CD8-positive, alpha-beta memory T cell (primary cell): ENCODE data around the gene PCNT. TPM values are rescaled to one million over a fixed set of nuclear protein-coding genes. Genes with fewer than 3 reads are reported as not detected.

Source experiments
- CTCF ChIA-PET: fragments of 350-600 bp; sonication (Branson Sonifier 250); formaldehyde crosslinking; loops from one replicate; lab custom pipeline; 2021; ENCODE audit warnings: antibody characterized with exemption; lab: Charles Lee
- POLR2A ChIA-PET: fragments of 350-600 bp; sonication (Branson Sonifier 250); formaldehyde crosslinking; loops from one replicate; lab custom pipeline; 2021; ENCODE audit warnings: antibody characterized with exemption; lab: Charles Lee
- DNase-seq, 5 donors: peaks; one replicate each; pipeline versions ENCODE4 v3.0.0 to v3.0.0-alpha.2; 2020 to 2022; ENCODE audit warnings: mixed read lengths in 1 of 5
- H3K27ac ChIP-seq: one replicate; pipeline ENCODE4 v1.7.0; 2013; ENCODE audit warnings: low read depth, mild to moderate bottlenecking, low read length, moderate library complexity
- H3K27me3 ChIP-seq: 2 replicates; pipeline ENCODE4 v1.7.0; 2013; ENCODE audit warnings: low read length, mild to moderate bottlenecking; ENCODE audit not compliant: insufficient read depth, poor library complexity, severe bottlenecking
- H3K36me3 ChIP-seq: 2 replicates; pipeline ENCODE4 v1.7.0; 2013; ENCODE audit warnings: mild to moderate bottlenecking, low read length, moderate library complexity; ENCODE audit not compliant: insufficient read depth
- H3K4me1 ChIP-seq: 2 replicates; pipeline ENCODE4 v1.7.0; 2013; ENCODE audit warnings: mild to moderate bottlenecking, low read length, moderate library complexity; ENCODE audit not compliant: insufficient read depth
- H3K4me3 ChIP-seq: 2 replicates; pipeline ENCODE4 v1.7.0; 2013; ENCODE audit warnings: mild to moderate bottlenecking, low read length
- H3K9me3 ChIP-seq: 2 replicates; pipeline ENCODE4 v1.7.0; 2013; ENCODE audit warnings: mild to moderate bottlenecking, low read length
- H3K27ac Mint-ChIP-seq, 8 donors: one replicate each; pipeline ENCODE4 v1.8.0; 2020 to 2021; ENCODE audit warnings: mixed read lengths in 8 of 8, mild to moderate bottlenecking in 6 of 8, inconsistent platforms in 3 of 8, moderate library complexity in 3 of 8
- H3K27me3 Mint-ChIP-seq, 2 donors: one replicate each; pipeline ENCODE4 v1.8.0; 2020 to 2021; ENCODE audit warnings: mixed read lengths in 2 of 2, mild to moderate bottlenecking in 1 of 2, moderate library complexity in 1 of 2
- H3K36me3 Mint-ChIP-seq, 3 donors: one replicate each; pipeline ENCODE4 v1.8.0; 2020 to 2021; ENCODE audit warnings: mixed read lengths in 3 of 3, inconsistent platforms in 1 of 3, mild to moderate bottlenecking in 1 of 3
- H3K4me1 Mint-ChIP-seq, 3 donors: one replicate each; pipeline ENCODE4 v1.8.0; 2020 to 2021; ENCODE audit warnings: mixed read lengths in 3 of 3, inconsistent platforms in 1 of 3, mild to moderate bottlenecking in 1 of 3
- H3K4me3 Mint-ChIP-seq, 7 donors: one replicate each; pipeline ENCODE4 v1.8.0; 2020 to 2021; ENCODE audit warnings: mixed read lengths in 7 of 7, mild to moderate bottlenecking in 6 of 7, moderate library complexity in 4 of 7, inconsistent platforms in 2 of 7
- H3K9me3 Mint-ChIP-seq, 5 donors: one replicate each; pipeline ENCODE4 v1.8.0; 2020 to 2022; ENCODE audit warnings: mixed read lengths in 5 of 5, mild to moderate bottlenecking in 3 of 5, moderate library complexity in 2 of 5, inconsistent platforms in 1 of 5
- polyA plus RNA-seq: library from polyadenylated mRNA; unstranded; fragments of 300-500 nt; fragmentation: Illumina TruSeq; gene quantifications from one replicate; pipeline ENCODE4 v1.2.3, GENCODE V29; 2021
- total RNA-seq, 2 experiments: library from RNA; stranded (reverse); gene quantifications; one replicate each; pipeline ENCODE4 v1.2.3, GENCODE V29; 2021

Gene PCNT
- total and polyA plus RNA-seq, 3 experiments from 2014 or later = 27.1 to 60.1 (median 54.8) TPM

DNA sequence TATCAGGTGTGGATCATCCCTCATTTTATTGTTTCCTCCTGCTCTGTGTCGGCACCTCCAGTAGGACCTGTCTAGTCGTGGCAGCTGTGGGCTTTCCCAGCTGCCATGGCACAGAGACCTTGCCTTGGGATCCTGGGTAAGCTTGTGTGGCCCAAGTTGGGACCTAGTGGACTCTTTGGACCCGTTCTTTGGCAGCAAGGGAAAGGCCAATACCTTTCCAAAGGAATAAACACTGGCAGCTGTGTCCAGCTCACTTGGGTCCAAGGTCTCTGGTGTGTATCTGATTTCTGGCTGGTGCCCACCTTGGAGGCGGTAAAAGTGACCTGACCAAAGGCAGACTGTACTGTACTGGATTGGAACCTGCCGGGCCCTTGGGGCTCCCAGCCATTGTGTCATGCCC, 156.5 kb downstream of the PCNT start:
- H3K27me3 Mint-ChIP-seq = peaks cover 0 to 2% of the 10 kb centered on the region in 2 donors

GRCh38 chr21:46482225-46482845, 158.4 kb downstream of the PCNT start:
- no peak overlapping the region for H3K4me3 ChIP-seq
- H3K9me3 ChIP-seq = no peaks in the 10 kb centered on the region
- Mint-ChIP-seq H3K4me1 (peaks cover 51 to 61% (median 56%) of the 10 kb centered on the region in 3 donors), H3K36me3 (peaks cover 4 to 63% (median 8%) of the 10 kb centered on the region in 3 donors), H3K9me3 (no peaks in the 10 kb centered on the region), H3K27ac (peak overlapping the region in 5 of 8 donors; percentile 12 to 83 (median 50)), H3K27me3 (peaks cover 0 to 2% of the 10 kb centered on the region in 2 donors), H3K4me3 (no peak overlapping the region)
- H3K27me3 ChIP-seq = no peaks in the 10 kb centered on the region
- peaks cover 6% of the 10 kb centered on the region for H3K36me3 ChIP-seq
- peaks cover 10% of the 10 kb centered on the region for H3K4me1 ChIP-seq
- no peak for DNase-seq
- ChIA-PET POLR2A (no interaction called here), CTCF (no interaction called here)
- no peak overlapping the region for H3K27ac ChIP-seq

More for the DNA sequence above, 156.5 kb downstream of the PCNT start:
- Mint-ChIP-seq H3K9me3 (no peaks in the 10 kb centered on the region), H3K27ac (peak overlapping the region in 4 of 8 donors; percentile 6 to 76 (median 48)), H3K4me1 (peaks cover 58 to 66% (median 64%) of the 10 kb centered on the region in 3 donors), H3K4me3 (no peak overlapping the region), H3K36me3 (peaks cover 4 to 57% (median 8%) of the 10 kb centered on the region in 3 donors)
- Histone ChIP-seq H3K4me1 (peaks cover 10% of the 10 kb centered on the region), H3K4me3 (no peak overlapping the region), H3K9me3 (no peaks in the 10 kb centered on the region), H3K27ac (no peak overlapping the region), H3K36me3 (no peaks in the 10 kb centered on the region), H3K27me3 (no peaks in the 10 kb centered on the region)
- ChIA-PET POLR2A (no interaction called here), CTCF (interaction anchor here (0.9 kb wide), 1 partner anchor 19 kb away, joined by 4 read pairs; no protein-coding TSS in a partner anchor)
- DNase-seq = no peak

DNA sequence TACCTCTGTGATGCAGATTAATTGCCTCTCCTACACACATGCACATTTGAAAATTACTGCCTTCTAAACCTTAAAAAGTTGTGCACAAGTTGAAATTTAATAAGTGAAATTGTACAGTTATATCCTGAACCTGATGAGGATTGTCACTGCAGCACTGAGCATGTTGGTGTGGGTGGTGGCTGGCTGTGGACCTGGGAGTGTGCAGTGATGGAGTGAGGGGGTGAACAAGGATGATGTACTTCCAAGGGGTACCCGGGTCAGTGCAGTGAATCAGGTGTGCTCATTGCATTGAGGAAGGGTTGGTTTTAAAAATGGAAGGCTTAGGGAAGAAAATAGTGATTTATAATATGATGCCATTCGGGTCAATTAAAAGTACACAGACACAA, 158.9 kb downstream of the PCNT start:
- peaks cover 54 to 61% (median 56%) of the 10 kb centered on the region in 3 donors for H3K4me1 Mint-ChIP-seq
- no peak for DNase-seq
- Histone ChIP-seq H3K4me3 (no peak overlapping the region), H3K36me3 (peaks cover 6% of the 10 kb centered on the region), H3K27me3 (no peaks in the 10 kb centered on the region), H3K4me1 (peaks cover 10% of the 10 kb centered on the region), H3K9me3 (no peaks in the 10 kb centered on the region), H3K27ac (no peak overlapping the region)
- H3K27ac Mint-ChIP-seq = peak overlapping the region in 5 of 8 donors; percentile 67 to 83 (median 72)
- POLR2A ChIA-PET = no interaction called here
- H3K9me3 Mint-ChIP-seq = no peaks in the 10 kb centered on the region
- CTCF ChIA-PET = no interaction called here
- H3K27me3 Mint-ChIP-seq = peaks cover 0 to 2% of the 10 kb centered on the region in 2 donors
- H3K4me3 Mint-ChIP-seq = peak overlapping the region in 3 of 7 donors; percentile 25 to 62 (median 30)
- H3K36me3 Mint-ChIP-seq = peaks cover 4 to 64% (median 8%) of the 10 kb centered on the region in 3 donors

DNA sequence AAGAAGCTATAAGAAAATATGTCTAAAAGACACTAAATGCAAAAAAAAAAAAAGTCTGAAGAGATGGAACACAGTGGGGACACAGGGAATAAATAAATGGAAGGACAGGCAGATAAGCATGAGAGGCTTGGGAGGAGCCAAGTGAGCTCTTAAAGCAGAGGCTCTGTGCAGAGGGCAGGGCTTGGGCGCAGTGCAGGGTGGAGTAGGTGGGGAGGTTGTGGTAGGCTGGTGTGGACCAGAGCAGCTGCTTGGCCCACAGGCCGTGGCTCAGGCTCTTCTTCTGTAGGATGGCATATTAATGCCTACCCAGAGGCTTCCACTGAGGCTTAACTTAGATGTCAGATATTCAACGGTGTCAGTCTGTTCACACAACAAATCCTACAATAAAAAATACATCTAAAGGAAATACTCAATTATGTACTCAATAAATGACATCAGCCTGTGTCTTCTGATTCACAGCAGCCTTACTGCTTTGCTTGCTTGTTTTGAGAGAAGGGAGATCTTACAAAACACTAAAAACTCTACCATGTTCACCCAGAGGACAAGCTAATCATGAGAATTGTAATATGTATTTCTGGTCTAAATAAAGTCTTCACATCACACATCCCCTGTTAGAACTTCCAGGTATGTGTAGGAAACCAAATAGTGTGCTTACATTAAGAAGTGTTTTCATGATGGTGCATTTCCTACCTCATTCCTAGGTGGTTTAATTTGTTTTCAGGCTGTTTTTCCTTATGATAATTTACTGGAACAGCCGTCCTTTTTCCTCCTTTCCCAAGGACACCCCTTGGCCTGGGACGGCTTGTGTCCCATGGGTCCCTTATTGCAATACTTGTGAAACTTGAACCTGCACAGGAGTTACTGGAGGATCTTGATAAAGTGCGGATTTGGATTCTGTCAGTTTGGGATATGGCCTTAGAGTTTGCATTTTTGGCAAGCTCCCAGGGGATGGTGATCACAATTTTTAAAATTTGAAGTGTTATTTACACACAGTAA, 159.6 kb downstream of the PCNT start:
- peaks cover 4 to 65% (median 8%) of the 10 kb centered on the region in 3 donors for H3K36me3 Mint-ChIP-seq
- H3K27ac ChIP-seq = no peak overlapping the region
- peaks cover 0 to 2% of the 10 kb centered on the region in 2 donors for H3K27me3 Mint-ChIP-seq
- H3K27me3 ChIP-seq = no peaks in the 10 kb centered on the region
- CTCF ChIA-PET = no interaction called here
- POLR2A ChIA-PET = no interaction called here
- no peak overlapping the region for H3K4me3 ChIP-seq
- H3K27ac Mint-ChIP-seq = peak overlapping the region in 7 of 8 donors; percentile 44 to 83 (median 67)
- H3K9me3 Mint-ChIP-seq = no peaks in the 10 kb centered on the region
- peak overlapping the region in 4 of 7 donors; percentile 20 to 71 (median 49) for H3K4me3 Mint-ChIP-seq
- H3K4me1 Mint-ChIP-seq = peaks cover 56 to 61% (median 58%) of the 10 kb centered on the region in 3 donors
- no peaks in the 10 kb centered on the region for H3K9me3 ChIP-seq
- peaks cover 10% of the 10 kb centered on the region for H3K4me1 ChIP-seq
- no peak for DNase-seq
- peaks cover 6% of the 10 kb centered on the region for H3K36me3 ChIP-seq

DNA sequence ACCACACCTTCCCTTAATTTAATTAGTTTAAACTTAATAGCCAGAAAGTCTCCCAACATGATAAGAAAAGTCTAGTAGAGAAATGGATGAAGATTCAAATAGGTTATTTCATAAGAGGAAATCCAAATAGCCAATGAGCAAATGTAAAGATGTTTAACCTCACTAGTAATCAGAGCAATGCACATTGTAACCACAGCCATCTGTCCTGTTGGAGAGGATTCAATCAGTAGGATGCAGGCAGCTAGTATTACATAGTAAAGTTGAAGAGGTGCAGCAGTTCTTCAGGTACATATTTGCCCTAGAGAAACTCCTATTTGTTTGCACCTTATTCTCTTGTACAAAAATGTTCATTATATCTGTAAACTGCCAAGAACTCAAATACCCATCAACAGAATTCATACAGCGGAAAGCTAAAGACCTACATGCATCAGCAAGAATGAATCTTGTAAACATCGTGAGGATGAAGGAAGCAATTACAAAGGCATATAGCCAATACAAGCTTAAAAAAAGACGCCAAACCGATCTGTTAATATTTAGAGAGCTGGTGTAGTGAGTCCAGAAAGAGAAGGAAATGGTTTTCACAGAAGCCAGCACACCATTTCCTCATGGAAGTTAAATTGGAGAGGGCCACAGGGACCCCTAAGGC, 162.6 kb downstream of the PCNT start:
- Mint-ChIP-seq H3K4me1 (peaks cover 40 to 46% (median 43%) of the 10 kb centered on the region in 3 donors), H3K27me3 (peaks cover 0 to 2% of the 10 kb centered on the region in 2 donors), H3K27ac (peak overlapping the region in 3 of 8 donors; percentile 18 to 59 (median 42)), H3K36me3 (peaks cover 4 to 71% (median 7%) of the 10 kb centered on the region in 3 donors), H3K9me3 (no peaks in the 10 kb centered on the region), H3K4me3 (peak overlapping the region in 1 of 7 donors; percentile 57)
- no peak overlapping the region for H3K27ac ChIP-seq
- no peaks in the 10 kb centered on the region for H3K27me3 ChIP-seq
- ChIA-PET POLR2A (no interaction called here), CTCF (no interaction called here)
- no peak for DNase-seq
- peaks cover 10% of the 10 kb centered on the region for H3K4me1 ChIP-seq
- H3K4me3 ChIP-seq = no peak overlapping the region
- peaks cover 25% of the 10 kb centered on the region for H3K36me3 ChIP-seq
- H3K9me3 ChIP-seq = no peaks in the 10 kb centered on the region

DNA sequence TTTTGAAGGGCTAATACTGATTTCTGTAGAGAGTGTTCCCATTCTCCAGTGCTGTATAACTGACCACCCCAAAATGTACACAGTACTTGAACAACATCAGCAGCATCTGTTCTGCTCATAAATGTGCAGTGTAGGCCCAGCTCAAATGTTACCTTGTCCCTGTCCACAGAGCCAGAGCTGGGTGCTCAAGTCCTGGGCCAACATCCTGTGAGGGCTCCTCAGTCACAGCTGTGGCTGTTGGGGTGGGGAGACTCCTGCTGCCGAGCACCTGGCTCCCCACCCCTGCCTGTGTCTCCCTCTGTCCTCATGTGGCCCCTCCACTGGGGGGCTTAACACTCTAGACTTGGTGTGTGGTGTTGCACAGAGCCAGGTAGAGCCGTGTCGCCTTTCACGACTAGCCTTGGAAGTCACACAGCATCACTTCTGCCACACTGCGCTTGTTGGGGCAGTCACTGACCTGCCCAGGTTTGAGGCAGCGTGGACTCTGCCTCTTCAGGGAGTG, 165.3 kb downstream of the PCNT start:
- ChIA-PET CTCF (no interaction called here), POLR2A (no interaction called here)
- Histone ChIP-seq H3K4me3 (no peak overlapping the region), H3K36me3 (peaks cover 44% of the 10 kb centered on the region), H3K27me3 (no peaks in the 10 kb centered on the region), H3K9me3 (no peaks in the 10 kb centered on the region), H3K27ac (no peak overlapping the region), H3K4me1 (no peaks in the 10 kb centered on the region)
- no peaks in the 10 kb centered on the region for H3K27me3 Mint-ChIP-seq
- peak overlapping the region in 5 of 8 donors; percentile 11 to 88 (median 24) for H3K27ac Mint-ChIP-seq
- H3K4me1 Mint-ChIP-seq = peaks cover 25 to 32% (median 26%) of the 10 kb centered on the region in 3 donors
- H3K36me3 Mint-ChIP-seq = peaks cover 22 to 89% (median 23%) of the 10 kb centered on the region in 3 donors
- DNase-seq = no peak
- no peaks in the 10 kb centered on the region for H3K9me3 Mint-ChIP-seq
- H3K4me3 Mint-ChIP-seq = no peak overlapping the region

GRCh38 chr21:46489800-46490199, 165.8 kb downstream of the PCNT start:
- Histone ChIP-seq H3K27me3 (no peaks in the 10 kb centered on the region), H3K4me1 (no peaks in the 10 kb centered on the region), H3K9me3 (no peaks in the 10 kb centered on the region), H3K27ac (no peak overlapping the region), H3K4me3 (no peak overlapping the region), H3K36me3 (peaks cover 45% of the 10 kb centered on the region)
- POLR2A ChIA-PET = no interaction called here
- H3K36me3 Mint-ChIP-seq = peaks cover 24 to 90% (median 26%) of the 10 kb centered on the region in 3 donors
- CTCF ChIA-PET = no interaction called here
- DNase-seq = no peak
- peak overlapping the region in 6 of 8 donors; percentile 1 to 94 (median 59) for H3K27ac Mint-ChIP-seq
- no peak overlapping the region for H3K4me3 Mint-ChIP-seq
- H3K27me3 Mint-ChIP-seq = no peaks in the 10 kb centered on the region
- H3K9me3 Mint-ChIP-seq = no peaks in the 10 kb centered on the region
- H3K4me1 Mint-ChIP-seq = peaks cover 27 to 32% (median 27%) of the 10 kb centered on the region in 3 donors
